Measurements from ENCODE around the gene CHD6.

Gene CHD6

GRCh38 chr20:41480054-41480770 is 138.0 kb downstream of the CHD6 start:
- TF ChIP-seq, protein P1, sequence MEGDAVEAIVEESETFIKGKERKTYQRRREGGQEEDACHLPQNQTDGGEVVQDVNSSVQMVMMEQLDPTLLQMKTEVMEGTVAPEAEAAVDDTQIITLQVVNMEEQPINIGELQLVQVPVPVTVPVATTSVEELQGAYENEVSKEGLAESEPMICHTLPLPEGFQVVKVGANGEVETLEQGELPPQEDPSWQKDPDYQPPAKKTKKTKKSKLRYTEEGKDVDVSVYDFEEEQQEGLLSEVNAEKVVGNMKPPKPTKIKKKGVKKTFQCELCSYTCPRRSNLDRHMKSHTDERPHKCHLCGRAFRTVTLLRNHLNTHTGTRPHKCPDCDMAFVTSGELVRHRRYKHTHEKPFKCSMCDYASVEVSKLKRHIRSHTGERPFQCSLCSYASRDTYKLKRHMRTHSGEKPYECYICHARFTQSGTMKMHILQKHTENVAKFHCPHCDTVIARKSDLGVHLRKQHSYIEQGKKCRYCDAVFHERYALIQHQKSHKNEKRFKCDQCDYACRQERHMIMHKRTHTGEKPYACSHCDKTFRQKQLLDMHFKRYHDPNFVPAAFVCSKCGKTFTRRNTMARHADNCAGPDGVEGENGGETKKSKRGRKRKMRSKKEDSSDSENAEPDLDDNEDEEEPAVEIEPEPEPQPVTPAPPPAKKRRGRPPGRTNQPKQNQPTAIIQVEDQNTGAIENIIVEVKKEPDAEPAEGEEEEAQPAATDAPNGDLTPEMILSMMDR (IDR thresholded peaks at IDR 0.05; ENCODE audit: insufficient read depth, low read length, missing control alignments): no peak
- POLR2A ChIA-PET: no interaction called here
- DNase-seq (ENCODE audit: low read depth, low spot score): no peak

GRCh38 chr20:41479113-41479512 is 139.1 kb downstream of the CHD6 start:
- TF ChIP-seq, protein P1 (IDR thresholded peaks at IDR 0.05; ENCODE audit: insufficient read depth, low read length, missing control alignments): no peak
- H3K4me3 ChIP-seq (ENCODE audit: low read depth, low read length): no peak overlapping the region
- no peak for DNase-seq (ENCODE audit: low read depth, low spot score)
- POLR2A ChIA-PET: no interaction called here
- CTCF ChIA-PET: interaction anchor here (1.9 kb wide), 1 partner anchor 10 kb away, joined by 4 read pairs; no protein-coding TSS in a partner anchor

More at GRCh38 chr20:41480054-41480770, 138.0 kb downstream of the CHD6 start:
- no peak overlapping the region for H3K4me3 ChIP-seq (ENCODE audit: low read depth, low read length)
- CTCF ChIA-PET: interaction anchor here (0.8 to 1.9 kb wide), 3 partner anchors 9 to 307 kb away, joined by 3 to 4 read pairs (median 3); no protein-coding TSS in a partner anchor

GRCh38 chr20:41478026-41478425 is 140.2 kb downstream of the CHD6 start:
- DNase-seq (ENCODE audit: low read depth, low spot score): no peak
- ChIA-PET CTCF (no interaction called here), POLR2A (no interaction called here)
- H3K4me3 ChIP-seq (ENCODE audit: low read depth, low read length): no peak overlapping the region
- TF ChIP-seq, protein P1 (IDR thresholded peaks at IDR 0.05; ENCODE audit: insufficient read depth, low read length, missing control alignments): no peak

GRCh38 chr20:41476446-41476845 is 141.7 kb downstream of the CHD6 start:
- TF ChIP-seq, protein P1 (IDR thresholded peaks at IDR 0.05; ENCODE audit: insufficient read depth, low read length, missing control alignments): no peak
- POLR2A ChIA-PET: no interaction called here
- CTCF ChIA-PET: interaction anchor here (1.1 to 1.3 kb wide), 2 partner anchors 9 to 65 kb away, joined by 3 to 4 read pairs; no protein-coding TSS in a partner anchor
- DNase-seq (ENCODE audit: low read depth, low spot score): no peak
- H3K4me3 ChIP-seq (ENCODE audit: low read depth, low read length): no peak overlapping the region

DNA sequence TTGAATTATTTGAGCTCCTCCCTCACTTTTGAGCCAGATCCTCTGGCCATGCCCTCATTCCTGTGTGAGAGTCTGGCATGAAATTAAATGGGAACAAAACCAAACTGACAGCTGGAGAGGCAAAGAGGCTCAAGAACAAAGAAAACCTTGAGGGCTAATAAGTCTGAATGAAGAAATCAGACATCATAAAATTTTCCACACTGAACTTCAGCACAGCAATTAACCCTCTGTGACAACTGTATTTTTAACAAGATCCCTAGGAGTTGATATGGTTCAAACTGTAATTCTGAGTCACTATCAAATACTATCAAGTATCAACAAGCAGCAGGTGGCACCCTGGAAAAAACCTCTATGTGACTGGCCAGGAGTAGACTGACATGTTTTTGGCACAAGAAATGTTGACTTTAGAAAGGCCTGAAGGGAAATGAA is 142.2 kb downstream of the CHD6 start:
- ChIA-PET CTCF (interaction anchor here (1.1 to 1.3 kb wide), 2 partner anchors 9 to 65 kb away, joined by 3 to 4 read pairs; no protein-coding TSS in a partner anchor), POLR2A (no interaction called here)
- H3K4me3 ChIP-seq (ENCODE audit: low read depth, low read length): no peak overlapping the region
- DNase-seq (ENCODE audit: low read depth, low spot score): no peak
- TF ChIP-seq, protein P1 (IDR thresholded peaks at IDR 0.05; ENCODE audit: insufficient read depth, low read length, missing control alignments): no peak

DNA sequence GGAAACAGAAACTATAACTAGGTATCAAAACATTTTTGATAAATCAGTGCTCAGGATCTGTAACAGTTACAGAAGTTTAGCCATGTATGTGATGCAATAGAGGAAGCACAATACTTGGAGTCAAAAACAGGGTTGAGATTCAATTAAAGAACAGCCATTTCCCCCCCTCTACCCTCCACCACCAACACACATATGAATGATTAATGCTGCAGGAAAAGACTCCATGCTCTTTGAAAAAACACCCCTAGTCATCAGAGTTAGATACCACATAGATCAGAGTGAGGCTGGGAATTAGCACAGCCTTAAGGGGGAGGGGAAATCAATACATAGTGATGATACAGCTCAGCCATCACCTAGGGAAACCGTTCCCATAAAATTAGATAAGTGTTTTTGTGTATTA is 142.7 kb downstream of the CHD6 start:
- TF ChIP-seq, protein P1 (IDR thresholded peaks at IDR 0.05; ENCODE audit: insufficient read depth, low read length, missing control alignments): no peak
- no peak for DNase-seq (ENCODE audit: low read depth, low spot score)
- POLR2A ChIA-PET: no interaction called here
- CTCF ChIA-PET: interaction anchor here (1.1 to 1.3 kb wide), 2 partner anchors 8 to 65 kb away, joined by 3 to 4 read pairs; no protein-coding TSS in a partner anchor
- H3K4me3 ChIP-seq (ENCODE audit: low read depth, low read length): no peak overlapping the region
